GM21423 (cell line): ENCODE measurements around the gene CRYZ.
A peak's percentile ranks its signal among the peaks of the same experiment; 100 is the strongest.

ENCODE experiments used
- ATAC-seq: cut with Tn5 transposase; IDR thresholded peaks from one replicate; pipeline ENCODE4 v1.9.1; 2021; ENCODE audit warnings: mild to moderate bottlenecking, moderate library complexity; ENCODE audit not compliant: unreplicated experiment

The CRYZ gene

DNA sequence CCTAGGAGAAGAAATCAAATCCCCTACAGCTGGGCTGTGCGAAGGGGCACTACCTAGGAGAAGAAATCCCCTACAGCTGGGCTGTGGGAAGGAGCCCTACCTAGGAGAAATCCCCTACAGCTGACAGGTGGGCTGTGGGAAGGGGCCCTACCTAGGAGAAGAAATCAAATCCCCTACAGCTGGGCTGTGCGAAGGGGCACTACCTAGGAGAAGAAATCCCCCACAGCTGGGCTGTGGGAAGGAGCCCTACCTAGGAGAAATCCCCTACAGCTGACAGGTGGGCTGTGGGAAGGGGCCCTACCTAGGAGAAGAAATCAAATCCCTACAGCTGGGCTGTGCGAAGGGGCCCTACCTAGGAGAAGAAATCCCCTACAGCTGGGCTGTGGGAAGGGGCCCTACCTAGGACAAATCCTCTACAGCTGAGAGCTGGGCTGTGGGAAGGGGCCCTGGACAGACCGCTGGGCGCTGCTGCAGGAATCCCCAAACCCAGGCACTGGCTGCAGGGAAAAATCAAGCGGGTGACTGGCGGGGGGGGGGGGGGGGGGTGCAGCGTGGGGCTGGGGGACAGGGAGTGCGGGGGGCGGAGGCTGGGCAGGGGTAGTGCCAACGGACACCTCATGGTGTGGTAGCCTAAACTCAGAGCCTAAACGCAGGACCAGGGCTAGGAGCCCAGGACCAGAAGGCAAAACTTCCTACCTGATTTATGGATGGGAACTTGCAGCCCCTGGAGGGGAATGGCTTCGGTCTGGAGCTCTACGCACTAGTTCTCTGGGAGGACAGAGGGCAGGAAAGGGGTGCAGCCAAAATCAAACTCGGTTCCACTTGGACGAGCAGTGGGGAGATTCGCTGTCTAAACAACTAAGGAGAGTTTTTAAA lies 541 bp downstream of the CRYZ start:
- peak; percentile 12 for ATAC-seq

DNA sequence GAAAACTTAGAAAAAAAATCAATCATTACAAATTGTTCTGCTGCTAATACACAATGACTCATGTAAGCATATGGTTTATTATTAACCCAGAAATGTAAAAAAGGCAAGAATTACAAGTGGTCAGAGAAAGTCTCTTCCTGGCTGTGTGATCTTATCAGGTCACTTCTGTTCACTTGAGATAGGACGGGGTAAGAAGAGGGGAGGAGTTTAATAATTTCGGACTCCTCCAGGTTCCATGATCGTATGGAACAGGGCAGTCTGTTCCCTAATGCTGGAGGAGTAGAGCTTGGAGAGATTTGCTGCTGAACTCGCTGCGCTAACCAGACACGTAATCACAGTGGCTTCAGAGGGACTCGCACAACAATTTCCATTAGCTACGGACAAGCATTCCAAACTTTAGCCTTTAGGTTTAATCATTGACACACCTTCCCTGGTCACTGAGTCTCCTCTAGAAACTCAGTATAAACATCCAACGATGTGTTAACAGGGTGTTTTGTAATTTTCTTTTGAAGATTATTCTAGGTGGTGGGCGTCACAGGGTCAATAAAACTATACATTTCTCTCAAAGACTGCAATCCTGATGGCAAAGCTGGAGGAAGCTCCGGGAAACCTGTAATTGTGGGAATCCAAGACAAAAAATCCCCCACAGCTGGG lies 1.3 kb downstream of the CRYZ start:
- peak; percentile 38 for ATAC-seq

DNA sequence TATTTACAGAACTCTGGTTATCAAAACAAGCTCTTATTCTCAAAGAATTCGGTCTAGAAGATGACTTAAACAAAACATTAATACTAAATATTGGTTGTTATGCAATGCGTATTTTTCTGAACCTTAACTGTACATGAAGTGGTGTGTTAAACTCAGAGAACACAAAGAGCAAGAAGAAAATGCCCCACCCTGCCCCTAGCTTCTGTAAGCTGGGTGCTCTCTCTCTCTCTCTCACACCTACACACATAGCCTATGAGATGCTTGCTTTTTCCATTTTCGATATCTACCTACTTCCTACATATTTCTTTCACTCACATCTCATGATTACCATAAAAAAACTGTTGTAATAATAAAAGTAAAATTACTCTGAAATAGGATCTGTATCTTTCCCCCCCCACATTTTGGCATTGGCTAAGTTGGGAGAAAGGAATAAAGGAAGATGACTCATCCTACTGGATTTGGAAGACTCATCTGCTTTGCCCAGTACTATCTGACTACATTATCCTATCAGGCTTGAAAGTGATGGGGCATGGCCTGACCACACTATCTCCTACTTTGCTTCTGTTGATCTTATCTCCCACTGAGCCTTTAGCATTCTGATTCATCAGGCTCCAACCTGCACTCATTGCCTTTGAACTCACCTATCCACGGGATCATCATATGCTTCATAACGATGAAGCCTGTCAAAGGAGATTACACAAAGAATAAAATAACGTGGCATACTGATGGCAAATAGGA lies 2.9 kb downstream of the CRYZ start:
- no peak for ATAC-seq

- no peak for ATAC-seq
Measured at GRCh38 chr1:74728736-74729135, 4.1 kb downstream of the CRYZ start.

DNA sequence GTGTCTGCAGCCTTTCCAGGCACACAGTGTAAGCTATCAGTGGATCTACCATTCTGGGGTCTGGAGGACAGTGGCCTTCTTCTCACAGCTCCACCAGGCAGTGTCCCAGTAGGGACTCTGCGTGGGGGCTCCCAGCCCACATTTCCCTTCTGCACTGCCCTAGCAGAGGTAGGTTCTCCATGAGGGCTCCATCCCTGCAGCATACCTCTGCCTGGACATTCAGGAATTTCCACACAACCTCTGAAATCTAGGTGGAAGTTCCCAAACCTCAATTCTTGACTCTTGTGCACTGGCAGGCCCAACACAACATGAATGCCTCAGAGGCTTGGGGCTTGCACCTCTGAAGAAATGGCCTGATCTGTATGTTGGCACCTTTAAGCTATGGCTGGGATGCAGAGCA lies 6.8 kb downstream of the CRYZ start:
- ATAC-seq, result no peak

- ATAC-seq, result no peak
Measured at GRCh38 chr1:74717626-74718025, 15.2 kb downstream of the CRYZ start.

DNA sequence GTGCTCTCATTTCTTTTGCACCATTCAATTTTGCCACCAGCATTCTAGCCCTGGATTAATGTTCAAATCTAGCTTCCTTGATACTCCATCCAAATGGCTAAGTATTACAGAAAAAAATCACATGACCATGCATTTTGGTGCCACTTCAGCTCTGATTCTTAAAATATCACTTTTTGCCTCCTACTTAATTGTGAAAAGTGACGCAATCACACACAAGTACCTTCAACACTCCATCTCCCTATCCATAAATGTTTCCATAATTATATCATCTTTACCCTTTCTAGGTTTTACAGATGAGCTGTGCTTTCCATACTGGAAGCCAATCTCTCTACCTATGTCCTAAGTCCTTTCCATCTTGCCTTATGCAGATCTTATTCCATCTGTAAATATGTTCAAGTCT lies 16.0 kb downstream of the CRYZ start:
- ATAC-seq, result no peak

- no peak for ATAC-seq
Measured at GRCh38 chr1:74715806-74716205, 17.0 kb downstream of the CRYZ start.

DNA sequence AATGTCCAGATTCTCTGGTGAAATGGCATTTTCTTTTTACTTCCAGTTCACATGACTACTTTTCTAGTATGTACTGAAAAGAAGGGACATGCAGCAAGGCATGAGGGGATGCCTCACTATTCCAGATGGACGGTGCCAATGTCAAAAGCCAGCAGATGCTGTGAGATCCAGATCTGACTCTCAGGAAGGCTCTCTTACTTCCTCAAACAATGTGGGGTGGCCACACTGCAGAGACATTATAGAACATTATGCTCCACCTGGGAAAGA lies 17.7 kb downstream of the CRYZ start:
- ATAC-seq, result no peak

DNA sequence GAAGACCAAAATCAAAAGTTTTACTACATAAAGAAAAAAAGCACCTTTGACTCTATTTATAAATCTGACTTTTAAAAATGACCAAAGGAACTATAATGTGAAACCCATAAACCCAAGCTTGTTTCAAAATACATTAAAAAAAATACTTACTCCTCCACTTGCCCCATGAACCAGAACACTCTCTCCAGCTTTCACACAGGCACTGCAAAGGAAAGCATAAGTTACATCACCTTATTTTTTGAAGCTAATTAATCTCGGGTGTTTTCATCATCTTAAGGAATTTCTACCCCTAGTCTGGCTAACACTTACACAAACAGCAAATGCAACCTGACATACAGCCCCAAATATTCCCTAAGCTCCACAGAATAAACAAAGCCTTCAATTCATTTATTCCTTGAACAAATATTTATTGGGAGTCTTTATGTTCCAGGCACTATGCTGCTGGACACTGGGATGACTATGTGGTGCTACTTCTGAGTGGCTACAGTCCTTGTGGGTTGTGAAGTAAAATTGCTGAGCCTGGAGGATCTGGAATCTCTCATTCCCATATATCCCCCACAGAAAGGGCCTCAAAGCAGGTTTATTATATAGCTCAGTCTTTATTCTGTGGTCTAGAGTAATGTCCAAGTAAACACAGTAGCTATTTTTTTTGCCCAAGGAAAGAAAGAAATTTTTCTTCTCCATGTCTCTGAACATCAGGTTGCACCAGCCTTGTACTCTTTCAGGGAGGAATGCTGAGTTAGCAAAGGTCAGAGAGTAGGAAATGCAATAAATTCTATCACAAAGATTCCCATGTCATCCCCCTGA lies 18.2 kb downstream of the CRYZ start:
- ATAC-seq, result peak; percentile 68

DNA sequence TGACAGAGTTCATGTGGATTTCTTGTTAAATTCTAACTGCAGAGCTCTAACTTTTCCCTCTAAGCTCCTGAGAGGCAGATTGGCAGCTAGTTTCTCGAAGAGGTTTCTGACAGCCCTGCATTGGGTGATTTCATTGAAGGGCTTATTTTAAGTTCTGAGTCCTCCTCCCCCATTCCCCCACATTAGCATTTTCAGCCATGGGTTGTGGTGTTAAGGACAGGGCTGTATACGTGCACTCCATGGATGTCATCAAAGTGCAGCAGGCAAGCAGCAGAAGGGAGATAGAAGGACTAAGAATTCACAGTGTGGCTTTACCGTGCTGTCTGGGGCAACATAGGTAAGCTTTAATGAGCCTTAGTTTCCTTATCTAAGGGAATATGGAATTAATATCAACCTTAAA lies 19.0 kb downstream of the CRYZ start:
- peak; percentile 13 for ATAC-seq

- ATAC-seq, result no peak
Measured at GRCh38 chr1:74712881-74713280, 20.0 kb downstream of the CRYZ start.

- ATAC-seq, result no peak
Measured at GRCh38 chr1:74703386-74704182, 29.3 kb downstream of the CRYZ start.

DNA sequence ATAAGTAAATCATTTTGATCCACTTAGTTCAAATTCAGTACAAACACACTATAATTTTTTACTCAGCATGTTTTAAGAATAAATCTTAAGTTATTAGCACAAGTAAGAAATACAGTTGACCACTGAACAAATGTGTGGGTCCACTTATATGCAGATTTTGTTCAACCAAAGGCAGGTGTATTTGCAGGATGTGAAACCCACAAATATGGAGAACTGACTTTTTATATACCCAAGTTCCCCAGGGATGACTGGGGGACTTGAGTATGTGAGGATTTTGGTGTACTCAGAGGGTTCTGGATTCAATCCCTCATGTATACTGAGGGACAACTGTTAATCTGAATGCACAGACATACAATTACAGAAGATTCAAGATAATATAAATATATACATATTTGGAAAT lies 33.5 kb downstream of the CRYZ start:
- peak; percentile 42 for ATAC-seq

DNA sequence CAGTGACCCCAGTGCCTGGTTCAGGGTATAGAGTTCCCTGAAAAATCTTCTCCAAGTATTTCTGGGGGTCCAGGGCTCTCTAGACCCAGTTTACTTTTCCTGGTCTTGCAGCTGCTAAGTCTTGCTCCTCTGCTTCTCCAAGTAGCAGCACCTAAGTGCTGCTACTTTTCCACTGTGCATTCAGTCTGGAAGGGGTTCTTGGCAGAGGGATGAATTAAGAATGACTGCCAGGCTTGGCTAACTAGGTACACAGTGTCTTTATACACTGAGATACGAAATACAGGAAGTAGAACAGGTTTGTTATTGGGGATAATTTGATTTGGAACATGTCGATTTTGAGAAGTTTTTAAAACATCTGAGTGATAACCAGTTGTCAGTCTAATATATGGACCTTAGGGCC lies 35.0 kb downstream of the CRYZ start:
- ATAC-seq, result no peak

DNA sequence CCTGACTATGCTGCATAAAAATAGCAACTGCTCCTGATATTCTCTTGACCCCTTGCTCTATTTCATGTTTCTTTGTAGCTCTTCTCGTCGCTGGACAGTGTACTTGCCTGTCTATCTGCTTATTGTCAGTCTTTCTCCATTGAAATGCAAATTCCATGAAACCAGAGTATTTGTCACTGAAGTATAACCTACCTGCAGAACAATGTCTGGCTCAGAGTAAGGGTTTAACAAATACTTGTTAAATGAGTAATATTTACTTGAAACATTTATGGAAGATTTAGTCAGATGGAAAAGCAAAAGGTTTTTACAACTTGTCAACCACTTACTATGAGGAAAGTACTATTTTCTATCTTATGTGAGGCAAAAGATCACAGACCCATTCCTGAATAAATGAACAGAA lies 39.4 kb downstream of the CRYZ start:
- no peak for ATAC-seq

DNA sequence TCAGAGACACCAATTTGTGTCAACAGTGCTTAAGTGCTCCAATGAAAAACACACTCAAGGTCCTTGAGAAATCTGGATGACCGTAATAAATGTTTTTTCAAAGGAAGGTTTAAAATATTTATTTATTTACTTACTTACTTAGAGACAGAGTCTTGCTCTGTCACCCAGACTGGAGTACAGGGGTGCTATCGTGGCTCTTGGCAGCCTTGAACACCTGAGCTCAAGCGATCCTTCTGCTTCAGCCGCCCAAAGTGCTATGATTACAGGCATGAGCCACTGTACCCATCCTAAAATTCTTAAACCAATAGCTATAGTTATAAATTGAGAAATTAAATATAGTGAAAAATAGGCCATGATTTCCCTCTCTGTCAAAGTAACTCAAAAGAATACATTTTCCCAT lies 41.9 kb downstream of the CRYZ start:
- no peak for ATAC-seq

- no peak for ATAC-seq
Measured at GRCh38 chr1:74690364-74690696, 42.5 kb downstream of the CRYZ start.

GRCh38 chr1:74689621-74690363 lies 43.1 kb downstream of the CRYZ start:
- ATAC-seq, result peak; percentile 67

GRCh38 chr1:74686928-74687327 lies 45.9 kb downstream of the CRYZ start:
- no peak for ATAC-seq
